ENCODE data around the gene CLDN18. TPM values are rescaled to one million over a fixed set of nuclear protein-coding genes. Genes with fewer than 3 reads are reported as not detected.

CLDN18 gene
- total RNA-seq, 1 experiment from 2014 or later = 0.13 TPM

- TF ChIP-seq MXD4 (CRISPR knock-in tag; IDR thresholded peaks at IDR 0.05; ENCODE audit: borderline replicate concordance) = no peak
- TF ChIP-seq, protein P1, sequence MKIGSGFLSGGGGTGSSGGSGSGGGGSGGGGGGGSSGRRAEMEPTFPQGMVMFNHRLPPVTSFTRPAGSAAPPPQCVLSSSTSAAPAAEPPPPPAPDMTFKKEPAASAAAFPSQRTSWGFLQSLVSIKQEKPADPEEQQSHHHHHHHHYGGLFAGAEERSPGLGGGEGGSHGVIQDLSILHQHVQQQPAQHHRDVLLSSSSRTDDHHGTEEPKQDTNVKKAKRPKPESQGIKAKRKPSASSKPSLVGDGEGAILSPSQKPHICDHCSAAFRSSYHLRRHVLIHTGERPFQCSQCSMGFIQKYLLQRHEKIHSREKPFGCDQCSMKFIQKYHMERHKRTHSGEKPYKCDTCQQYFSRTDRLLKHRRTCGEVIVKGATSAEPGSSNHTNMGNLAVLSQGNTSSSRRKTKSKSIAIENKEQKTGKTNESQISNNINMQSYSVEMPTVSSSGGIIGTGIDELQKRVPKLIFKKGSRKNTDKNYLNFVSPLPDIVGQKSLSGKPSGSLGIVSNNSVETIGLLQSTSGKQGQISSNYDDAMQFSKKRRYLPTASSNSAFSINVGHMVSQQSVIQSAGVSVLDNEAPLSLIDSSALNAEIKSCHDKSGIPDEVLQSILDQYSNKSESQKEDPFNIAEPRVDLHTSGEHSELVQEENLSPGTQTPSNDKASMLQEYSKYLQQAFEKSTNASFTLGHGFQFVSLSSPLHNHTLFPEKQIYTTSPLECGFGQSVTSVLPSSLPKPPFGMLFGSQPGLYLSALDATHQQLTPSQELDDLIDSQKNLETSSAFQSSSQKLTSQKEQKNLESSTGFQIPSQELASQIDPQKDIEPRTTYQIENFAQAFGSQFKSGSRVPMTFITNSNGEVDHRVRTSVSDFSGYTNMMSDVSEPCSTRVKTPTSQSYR (CRISPR knock-in tag; IDR thresholded peaks at IDR 0.05) = no peak
- no peak for TF ChIP-seq E2F5 (CRISPR knock-in tag; IDR thresholded peaks at IDR 0.05)
- no peak for TF ChIP-seq ZNF317 (CRISPR knock-in tag; IDR thresholded peaks at IDR 0.05; ENCODE audit: borderline replicate concordance, low read depth)
- TF ChIP-seq NFE2L1 (CRISPR knock-in tag; IDR thresholded peaks at IDR 0.05) = no peak
- TF ChIP-seq SP1 (CRISPR knock-in tag; conservative IDR thresholded peaks at IDR 0.05) = no peak
- no peak for TF ChIP-seq NR3C1 (CRISPR knock-in tag; conservative IDR thresholded peaks at IDR 0.05; ENCODE audit: low read depth)
- TF ChIP-seq TEAD4 (CRISPR knock-in tag; IDR thresholded peaks at IDR 0.05) = no peak
- no peak for TF ChIP-seq NFATC4 (CRISPR knock-in tag; IDR thresholded peaks at IDR 0.05)
- TF ChIP-seq NR2C2 (CRISPR knock-in tag; IDR thresholded peaks at IDR 0.05) = no peak
- TF ChIP-seq ESRRA (CRISPR knock-in tag; IDR thresholded peaks at IDR 0.05; ENCODE audit: borderline replicate concordance) = no peak
- TF ChIP-seq AFF4 (CRISPR knock-in tag; IDR thresholded peaks at IDR 0.05; ENCODE audit: borderline replicate concordance) = no peak
- TF ChIP-seq HMGXB4 (CRISPR knock-in tag; IDR thresholded peaks at IDR 0.05) = no peak
- TF ChIP-seq, protein P2, sequence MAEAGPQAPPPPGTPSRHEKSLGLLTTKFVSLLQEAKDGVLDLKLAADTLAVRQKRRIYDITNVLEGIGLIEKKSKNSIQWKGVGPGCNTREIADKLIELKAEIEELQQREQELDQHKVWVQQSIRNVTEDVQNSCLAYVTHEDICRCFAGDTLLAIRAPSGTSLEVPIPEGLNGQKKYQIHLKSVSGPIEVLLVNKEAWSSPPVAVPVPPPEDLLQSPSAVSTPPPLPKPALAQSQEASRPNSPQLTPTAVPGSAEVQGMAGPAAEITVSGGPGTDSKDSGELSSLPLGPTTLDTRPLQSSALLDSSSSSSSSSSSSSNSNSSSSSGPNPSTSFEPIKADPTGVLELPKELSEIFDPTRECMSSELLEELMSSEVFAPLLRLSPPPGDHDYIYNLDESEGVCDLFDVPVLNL (CRISPR knock-in tag; IDR thresholded peaks at IDR 0.05; ENCODE audit: borderline replicate concordance, low read depth) = no peak
- no peak for TF ChIP-seq FOXK1 (CRISPR knock-in tag; IDR thresholded peaks at IDR 0.05)
- Mint-ChIP-seq H3K4me1 (peaks cover 18% of the 10 kb centered on the region), H3K36me3 (peaks cover 6% of the 10 kb centered on the region), H3K27me3 (ENCODE audit: low read depth) (no peaks in the 10 kb centered on the region), H3K9me3 (no peaks in the 10 kb centered on the region), H3K27ac (no peak overlapping the region), H3K4me3 (no peak overlapping the region)
- ATAC-seq = no peak
- CTCF ChIA-PET = interaction anchor here (1.0 to 1.6 kb wide), 4 partner anchors 9 to 58 kb away, joined by 3 to 6 read pairs (median 4); partner anchors contain the start of gene DZIP1L
- DNase-seq (ENCODE audit: low spot score) = no peak
- POLR2A ChIA-PET = interaction anchor here (0.6 kb wide), 1 partner anchor 218 kb away, joined by 3 read pairs; no protein-coding TSS in a partner anchor
These were observed 50.8 kb downstream of the CLDN18 start for GRCh38 chr3:138060792-138061191.
